GM19467 (cell line): ENCODE results near the gene TADA2A.

Experiments
- ATAC-seq: cut with Tn5 transposase; IDR thresholded peaks from one replicate; pipeline ENCODE4 v1.9.1; 2021; ENCODE audit warnings: mild to moderate bottlenecking, moderate library complexity; ENCODE audit not compliant: unreplicated experiment

TADA2A gene

DNA sequence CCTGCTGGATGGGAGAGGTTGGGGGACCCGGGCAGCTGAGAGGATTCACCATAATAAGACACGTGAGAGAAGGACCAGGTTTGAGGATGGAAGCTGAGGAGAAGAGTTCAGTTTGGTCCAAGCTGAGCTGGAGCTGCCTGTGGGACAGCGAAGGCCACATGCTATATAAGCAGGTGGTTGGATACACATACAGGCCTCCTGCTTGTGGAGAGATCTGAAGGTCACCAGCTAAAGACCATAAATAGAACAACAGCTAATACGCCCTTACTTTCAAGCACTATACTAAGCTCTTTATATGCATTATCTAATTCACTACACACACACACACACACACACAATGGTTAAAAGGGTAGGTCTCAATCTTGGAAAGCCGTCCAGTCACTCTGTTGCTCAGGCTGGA, 115.1 kb downstream of the TADA2A start:
- ATAC-seq: no peak

DNA sequence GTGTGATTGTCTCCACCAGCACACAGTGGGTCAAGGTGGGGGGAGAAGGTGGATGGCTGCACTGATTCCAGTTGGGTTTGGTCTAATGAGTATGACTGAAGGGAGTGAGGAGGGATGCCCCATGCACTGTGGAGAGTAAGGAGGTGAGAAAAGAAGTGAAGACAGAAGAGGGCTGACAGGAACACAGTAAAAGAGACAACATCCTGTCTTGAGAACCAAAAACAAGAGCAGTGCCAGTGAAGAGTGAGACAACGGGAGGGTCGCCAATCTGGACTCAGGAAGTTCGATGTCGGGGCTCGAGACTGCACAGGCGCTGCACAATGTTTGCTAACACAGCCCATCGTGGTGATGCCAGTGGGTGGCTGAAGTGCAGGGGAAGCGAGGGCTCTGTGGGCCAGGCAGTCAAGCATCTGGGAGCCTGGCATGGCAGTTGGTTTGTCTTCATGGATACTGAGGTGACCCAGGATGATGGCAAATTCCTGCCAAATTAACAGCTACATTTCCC, 117.1 kb downstream of the TADA2A start:
- ATAC-seq: no peak

DNA sequence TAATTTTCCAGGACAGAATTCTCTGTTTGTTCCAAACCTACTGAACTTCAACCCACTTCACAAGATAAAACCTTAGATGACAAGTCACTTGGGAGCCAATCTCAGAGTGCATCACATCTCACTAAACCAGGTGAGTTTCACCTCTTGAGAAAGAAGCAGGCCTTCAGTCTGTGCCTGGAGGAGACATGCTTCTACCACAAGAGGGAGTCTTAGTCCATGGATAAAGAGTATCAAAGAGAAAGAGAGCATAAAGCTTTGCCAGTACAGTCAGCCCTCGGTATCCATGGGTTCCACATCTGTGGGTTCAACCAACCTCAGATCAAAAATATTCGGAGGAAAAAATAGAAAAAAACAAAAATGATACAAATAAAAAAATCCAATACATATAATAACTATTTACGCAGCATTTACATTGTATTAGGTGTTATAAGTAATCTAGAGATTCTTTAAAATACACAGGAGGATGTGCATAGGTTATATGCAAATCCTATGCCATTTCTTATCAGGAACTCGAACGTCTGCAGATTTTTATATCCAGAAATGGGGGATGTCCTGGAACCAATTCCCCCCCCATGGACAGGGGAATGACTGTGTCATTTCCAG, 120.7 kb downstream of the TADA2A start:
- ATAC-seq: no peak
